CD4-positive, alpha-beta T cell treated with Interleukin-15 for 1 hour (primary cell): ENCODE measurements around the gene ARHGAP10.
"Not testable (repeated sequence)": the region's sequence is repeated elsewhere in the genome, so short reads cannot be mapped to it uniquely, and the experiment has no call there.

Experiments
- DNase-seq: peaks from one replicate; pipeline ENCODE4 v3.0.0-alpha.2; 2020

Gene ARHGAP10

GRCh38 chr4:148072789-148073188 lies 340.9 kb downstream of the ARHGAP10 start:
- no peak for DNase-seq

GRCh38 chr4:148073349-148073748 lies 341.5 kb downstream of the ARHGAP10 start:
- DNase-seq, result no peak

- DNase-seq, result no peak
Measured at GRCh38 chr4:148074462-148074861, 342.6 kb downstream of the ARHGAP10 start.

GRCh38 chr4:148075438-148075837 lies 343.6 kb downstream of the ARHGAP10 start:
- no peak for DNase-seq

- no peak for DNase-seq
Measured at GRCh38 chr4:148076964-148077363, 345.1 kb downstream of the ARHGAP10 start.

- no peak for DNase-seq
Measured at GRCh38 chr4:148077581-148077980, 345.7 kb downstream of the ARHGAP10 start.

- no peak for DNase-seq
Measured at GRCh38 chr4:148078061-148078460, 346.2 kb downstream of the ARHGAP10 start.

GRCh38 chr4:148079961-148080360 lies 348.1 kb downstream of the ARHGAP10 start:
- no peak for DNase-seq

- DNase-seq, result no peak
Measured at GRCh38 chr4:148081267-148081666, 349.4 kb downstream of the ARHGAP10 start.

- DNase-seq, result no peak
Measured at GRCh38 chr4:148081745-148082144, 349.9 kb downstream of the ARHGAP10 start.

GRCh38 chr4:148083073-148083472 lies 351.2 kb downstream of the ARHGAP10 start:
- DNase-seq, result not testable (repeated sequence)

- DNase-seq, result no peak
Measured at GRCh38 chr4:148089624-148090023, 357.7 kb downstream of the ARHGAP10 start.

- DNase-seq, result no peak
Measured at GRCh38 chr4:148090029-148090428, 358.1 kb downstream of the ARHGAP10 start.

GRCh38 chr4:148090503-148091476 lies 358.9 kb downstream of the ARHGAP10 start:
- no peak for DNase-seq

- no peak for DNase-seq
Measured at GRCh38 chr4:148091896-148092295, 360.0 kb downstream of the ARHGAP10 start.

GRCh38 chr4:148092316-148093014 lies 360.6 kb downstream of the ARHGAP10 start:
- no peak for DNase-seq

GRCh38 chr4:148093065-148093464 lies 361.2 kb downstream of the ARHGAP10 start:
- no peak for DNase-seq

GRCh38 chr4:148094149-148094548 lies 362.3 kb downstream of the ARHGAP10 start:
- DNase-seq, result no peak

- no peak for DNase-seq
Measured at GRCh38 chr4:148095346-148095923, 363.5 kb downstream of the ARHGAP10 start.

GRCh38 chr4:148097801-148098200 lies 365.9 kb downstream of the ARHGAP10 start:
- no peak for DNase-seq

GRCh38 chr4:148101235-148101634 lies 369.3 kb downstream of the ARHGAP10 start:
- no peak for DNase-seq

GRCh38 chr4:148101790-148102189 lies 369.9 kb downstream of the ARHGAP10 start:
- no peak for DNase-seq

- DNase-seq, result no peak
Measured at GRCh38 chr4:148103597-148104355, 371.9 kb downstream of the ARHGAP10 start.
